Measurements from ENCODE around the gene FUNDC2.
A peak's percentile ranks its signal among the peaks of the same experiment; 100 is the strongest.

FUNDC2 gene

GRCh38 chrX:155023907-155024833 lies 2.5 kb upstream of the FUNDC2 start:
- DNase-seq (ENCODE audit: low spot score): no peak

DNA sequence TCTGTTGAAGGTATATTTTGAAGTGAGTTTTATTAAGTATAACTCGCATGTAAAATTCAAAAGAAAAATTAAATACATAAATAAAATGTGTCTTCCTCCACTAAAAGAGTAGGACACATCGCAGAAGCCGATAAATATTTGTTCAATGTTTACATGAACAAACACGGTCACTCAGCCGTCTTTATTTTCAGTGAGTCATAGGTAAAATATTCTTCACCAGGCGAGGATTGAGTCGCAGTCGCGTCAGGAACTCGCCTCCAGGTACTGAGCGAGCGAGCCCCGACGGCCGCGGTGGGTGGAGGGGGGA lies 271 bp upstream of the FUNDC2 start:
- DNase-seq (ENCODE audit: low spot score): no peak

GRCh38 chrX:155027509-155028066 lies 944 bp downstream of the FUNDC2 start:
- no peak for DNase-seq (ENCODE audit: low spot score)

DNA sequence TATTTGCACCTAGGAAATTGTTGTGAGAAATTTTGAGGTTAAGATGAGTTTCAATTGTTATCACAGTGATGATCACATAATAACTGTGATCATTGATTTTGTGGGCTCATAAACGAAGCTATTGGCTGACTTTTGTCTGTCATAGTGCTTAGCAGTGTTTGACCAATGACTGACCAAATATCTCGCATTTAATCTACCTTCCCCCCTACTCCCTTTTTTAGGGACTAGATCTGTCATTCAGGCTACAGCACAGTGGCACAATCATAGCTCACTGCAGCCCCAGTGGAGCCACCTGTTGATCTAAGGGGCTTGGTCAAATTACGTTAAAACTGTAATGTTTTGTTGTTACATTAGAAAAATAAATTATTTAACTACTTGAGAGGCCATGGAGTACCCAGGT lies 1.5 kb downstream of the FUNDC2 start:
- no peak for DNase-seq (ENCODE audit: low spot score)

GRCh38 chrX:155028877-155029291 lies 2.2 kb downstream of the FUNDC2 start:
- no peak for DNase-seq (ENCODE audit: low spot score)

GRCh38 chrX:155031657-155032056 lies 5.0 kb downstream of the FUNDC2 start:
- DNase-seq (ENCODE audit: low spot score): no peak

GRCh38 chrX:155035688-155036087 lies 9.0 kb downstream of the FUNDC2 start:
- DNase-seq (ENCODE audit: low spot score): no peak

GRCh38 chrX:155046129-155046810 lies 19.6 kb downstream of the FUNDC2 start:
- DNase-seq (ENCODE audit: low spot score): no peak

- no peak for DNase-seq (ENCODE audit: low spot score)
Observed at GRCh38 chrX:155046811-155047528, 20.3 kb downstream of the FUNDC2 start.

GRCh38 chrX:155048977-155049619 lies 22.5 kb downstream of the FUNDC2 start:
- DNase-seq (ENCODE audit: low spot score): peak; percentile 61

DNA sequence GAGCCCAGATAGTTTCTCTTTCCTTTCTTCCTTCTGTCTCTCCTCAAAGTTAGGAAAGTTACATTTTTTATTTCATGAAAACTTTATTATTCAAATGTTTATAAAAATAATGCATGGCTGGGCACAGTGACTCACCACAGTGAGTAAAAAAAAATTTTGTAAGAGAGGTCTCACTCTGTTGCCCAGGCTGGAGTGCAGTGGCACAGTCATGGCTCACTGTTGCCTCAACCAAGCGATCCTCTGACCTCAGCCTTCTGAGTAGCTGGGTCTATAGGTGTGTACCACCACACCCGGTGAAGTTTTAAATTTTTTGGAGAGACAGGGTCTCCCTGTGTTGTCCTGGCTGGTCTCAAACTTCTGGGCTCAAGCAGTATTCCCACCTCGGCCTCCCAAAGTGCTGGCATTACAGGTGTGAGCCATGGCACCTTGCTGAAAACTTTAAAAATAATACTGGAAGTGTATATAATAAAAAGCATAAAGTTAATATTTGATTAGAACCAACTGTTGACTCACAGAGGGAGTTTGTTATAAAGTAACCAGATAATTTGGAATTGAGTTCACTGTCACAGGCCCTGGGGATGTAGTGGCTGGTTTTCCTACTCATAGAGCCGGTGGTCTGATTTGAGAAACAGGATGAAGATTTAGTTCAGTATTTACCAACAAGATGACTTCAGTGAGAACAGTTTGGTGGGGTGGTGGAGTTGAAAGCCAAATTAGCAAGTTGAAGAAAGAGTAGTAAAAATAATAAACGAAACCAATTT lies 26.3 kb downstream of the FUNDC2 start:
- no peak for DNase-seq (ENCODE audit: low spot score)

DNA sequence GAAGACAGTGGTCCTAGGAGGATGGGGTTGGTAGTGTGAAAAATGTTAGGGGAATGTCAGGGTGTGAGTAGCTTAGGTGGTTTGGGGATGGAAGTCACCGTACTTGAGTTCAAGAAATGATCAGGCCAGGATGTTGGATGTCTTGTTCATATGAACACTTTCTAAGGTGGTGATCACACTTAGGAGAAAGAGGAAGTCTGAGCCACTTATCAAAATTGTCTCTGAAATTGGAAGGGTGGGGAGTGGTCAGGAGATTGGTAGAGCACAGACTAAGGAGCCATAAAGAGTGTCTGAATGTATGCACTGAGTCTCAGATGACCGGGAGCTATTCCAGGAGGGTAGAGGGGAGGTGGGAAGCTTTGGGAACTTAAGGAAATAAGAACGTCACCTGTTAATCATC lies 27.0 kb downstream of the FUNDC2 start:
- no peak for DNase-seq (ENCODE audit: low spot score)

DNA sequence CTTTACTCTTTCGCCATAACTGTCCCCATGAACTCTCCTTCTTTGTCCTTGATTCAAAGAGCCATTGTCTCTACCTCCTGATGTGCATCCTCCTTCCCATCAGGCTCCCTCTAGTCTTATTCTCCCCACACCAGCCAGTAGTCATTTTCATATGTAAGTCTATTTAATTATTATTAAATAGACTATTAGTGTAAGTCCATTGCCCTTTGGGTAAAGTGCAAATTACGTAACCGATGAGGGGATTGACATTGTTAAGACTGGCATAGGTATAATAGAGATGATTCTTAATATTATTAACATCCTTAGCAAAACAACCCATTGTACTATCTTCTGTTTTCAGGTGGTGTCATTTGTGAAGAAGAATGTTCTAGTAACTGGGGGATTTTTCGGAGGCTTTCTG lies 27.6 kb downstream of the FUNDC2 start:
- no peak for DNase-seq (ENCODE audit: low spot score)

GRCh38 chrX:155055494-155055893 lies 28.9 kb downstream of the FUNDC2 start:
- DNase-seq (ENCODE audit: low spot score): no peak

DNA sequence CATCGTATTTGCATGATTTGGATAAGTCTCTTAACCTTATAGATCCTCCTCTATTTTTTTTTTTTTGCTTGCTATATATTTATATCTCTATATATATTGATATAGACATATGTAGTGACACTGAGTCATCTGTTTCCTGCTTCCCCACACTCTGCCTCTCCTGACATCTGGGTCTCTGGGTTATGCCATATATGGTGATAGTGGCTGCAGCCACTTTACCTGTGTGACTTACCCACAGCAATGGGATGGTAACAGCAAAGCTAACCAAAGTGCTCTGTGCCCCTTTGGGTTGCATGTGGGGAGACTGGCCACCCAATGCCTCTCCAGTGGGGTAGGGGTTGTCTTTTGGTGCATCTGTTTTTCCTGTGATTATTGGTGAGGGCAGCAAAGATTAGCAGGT lies 29.8 kb downstream of the FUNDC2 start:
- DNase-seq (ENCODE audit: low spot score): no peak

- peak; percentile 71 for DNase-seq (ENCODE audit: low spot score)
Observed at GRCh38 chrX:155056877-155057792, 30.5 kb downstream of the FUNDC2 start.

DNA sequence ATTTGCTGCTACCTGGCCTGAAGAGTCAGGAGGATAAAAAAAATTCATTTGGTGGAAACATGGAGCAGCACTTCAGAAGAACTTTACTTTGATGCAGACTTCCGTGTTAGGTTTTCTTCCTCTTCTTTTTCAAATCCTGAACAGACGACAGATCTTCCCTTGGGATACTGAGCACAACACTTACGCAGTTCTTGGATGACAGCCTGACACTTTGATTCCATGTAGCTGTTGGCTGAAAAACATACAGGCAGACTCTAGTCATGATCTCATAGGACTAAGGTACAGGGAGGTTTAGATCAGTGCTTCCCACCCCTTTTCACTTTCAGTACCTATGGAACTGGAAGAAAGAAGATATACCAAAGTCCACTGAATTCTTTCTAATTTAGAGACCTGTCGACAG lies 35.1 kb downstream of the FUNDC2 start:
- no peak for DNase-seq (ENCODE audit: low spot score)

- DNase-seq (ENCODE audit: low spot score): no peak
Observed at GRCh38 chrX:155065035-155065734, 38.5 kb downstream of the FUNDC2 start.

DNA sequence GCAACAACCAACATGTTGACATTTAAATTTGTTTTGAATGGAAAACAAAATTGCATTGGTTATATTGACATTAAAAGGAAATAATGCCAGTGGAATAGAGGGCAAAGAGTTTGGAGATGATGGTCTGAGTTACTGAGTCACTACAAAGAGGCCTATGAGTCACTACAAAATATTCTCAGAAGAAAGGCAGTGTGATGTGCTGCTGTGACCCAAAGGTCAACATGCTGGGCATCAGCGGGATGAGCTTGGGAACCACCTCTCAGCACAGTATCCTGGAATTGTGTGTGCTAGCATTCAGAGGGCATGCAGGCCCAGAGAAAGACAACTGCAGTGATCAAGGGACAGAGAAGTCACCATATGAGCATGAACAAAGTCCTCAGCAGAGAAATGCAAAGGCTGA lies 41.5 kb downstream of the FUNDC2 start:
- no peak for DNase-seq (ENCODE audit: low spot score)

DNA sequence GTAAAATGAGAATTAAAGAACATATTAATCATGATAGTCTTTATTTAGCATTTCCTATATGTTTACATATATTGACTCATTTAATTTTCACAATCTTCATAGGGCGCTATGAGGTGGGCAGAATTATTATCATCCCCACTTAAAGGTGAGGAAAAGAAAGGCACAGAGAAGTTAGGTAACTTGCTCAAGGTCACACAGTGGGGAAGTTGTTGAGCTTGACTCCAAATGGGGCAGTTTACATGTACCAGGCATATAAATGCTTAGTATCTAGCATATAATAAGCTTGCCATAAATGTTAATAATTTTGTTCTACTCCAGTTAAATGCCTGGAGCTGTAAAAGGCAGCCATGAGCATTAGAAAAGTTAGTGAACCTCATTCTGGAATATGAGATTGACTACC lies 42.8 kb downstream of the FUNDC2 start:
- no peak for DNase-seq (ENCODE audit: low spot score)

All from ecto neural progenitor cell (in vitro differentiated cells).